Raji (cell line): Measurements from ENCODE around the gene SDHA.

Experiments
- POLR2A ChIP-seq: IDR thresholded peaks from 2 replicates; pipeline ENCODE4 v1.6.1; 2011; ENCODE audit warnings: low read depth, low read length, control low read depth; ENCODE audit not compliant: insufficient read depth

The SDHA gene

DNA sequence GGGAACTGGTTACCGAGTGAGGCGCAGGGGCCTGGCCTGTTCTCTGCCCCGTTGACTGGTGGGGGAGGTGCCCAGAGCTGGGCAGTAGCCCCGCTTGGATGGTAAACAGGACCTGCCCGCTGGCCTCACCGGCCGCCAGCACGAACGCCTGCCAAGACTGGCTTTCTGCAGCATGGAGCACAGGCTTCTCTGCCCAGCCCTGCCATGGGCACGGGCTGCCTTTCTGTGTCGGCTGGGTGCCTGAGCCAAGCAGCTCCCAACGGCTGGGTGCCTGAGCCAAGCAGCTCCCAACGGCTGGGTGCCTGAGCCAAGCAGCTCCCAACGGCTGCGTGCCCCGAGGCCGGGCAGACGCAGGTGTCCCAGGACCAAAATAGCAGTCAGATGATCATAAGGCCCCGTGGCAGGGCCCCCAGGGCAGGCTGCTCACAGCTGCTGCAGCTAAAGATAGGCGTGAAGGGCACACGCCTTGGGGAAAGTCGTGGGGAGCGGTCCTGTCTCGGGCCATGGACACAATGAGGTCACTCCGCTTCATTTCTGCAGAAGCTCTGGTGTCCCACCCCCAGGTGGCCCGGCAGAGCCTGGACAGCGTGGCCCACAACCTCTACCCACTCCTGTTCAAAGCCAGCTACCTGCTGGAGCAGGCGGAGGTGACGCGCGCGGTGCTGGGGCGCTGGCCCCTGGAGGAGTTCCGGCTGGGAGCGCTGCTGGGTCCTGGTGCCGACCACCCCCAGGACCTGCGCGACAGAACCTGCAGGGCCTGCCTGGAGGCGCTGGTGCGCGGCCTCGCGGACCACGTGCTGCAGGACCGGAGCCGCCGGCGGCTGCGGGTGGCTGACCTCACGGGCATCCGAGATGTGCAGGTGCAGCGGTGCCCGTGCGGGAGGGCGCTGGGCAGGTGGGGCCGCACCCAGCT, 26.8 kb upstream of the SDHA start, which contains the start of gene LRRC14B:
TSS of gene LRRC14B (plus strand) at position 460 of the 913 bp plus-strand sequence. CDS start at position 504, 44 bp downstream.
- no peak for TF ChIP-seq POLR2A

DNA sequence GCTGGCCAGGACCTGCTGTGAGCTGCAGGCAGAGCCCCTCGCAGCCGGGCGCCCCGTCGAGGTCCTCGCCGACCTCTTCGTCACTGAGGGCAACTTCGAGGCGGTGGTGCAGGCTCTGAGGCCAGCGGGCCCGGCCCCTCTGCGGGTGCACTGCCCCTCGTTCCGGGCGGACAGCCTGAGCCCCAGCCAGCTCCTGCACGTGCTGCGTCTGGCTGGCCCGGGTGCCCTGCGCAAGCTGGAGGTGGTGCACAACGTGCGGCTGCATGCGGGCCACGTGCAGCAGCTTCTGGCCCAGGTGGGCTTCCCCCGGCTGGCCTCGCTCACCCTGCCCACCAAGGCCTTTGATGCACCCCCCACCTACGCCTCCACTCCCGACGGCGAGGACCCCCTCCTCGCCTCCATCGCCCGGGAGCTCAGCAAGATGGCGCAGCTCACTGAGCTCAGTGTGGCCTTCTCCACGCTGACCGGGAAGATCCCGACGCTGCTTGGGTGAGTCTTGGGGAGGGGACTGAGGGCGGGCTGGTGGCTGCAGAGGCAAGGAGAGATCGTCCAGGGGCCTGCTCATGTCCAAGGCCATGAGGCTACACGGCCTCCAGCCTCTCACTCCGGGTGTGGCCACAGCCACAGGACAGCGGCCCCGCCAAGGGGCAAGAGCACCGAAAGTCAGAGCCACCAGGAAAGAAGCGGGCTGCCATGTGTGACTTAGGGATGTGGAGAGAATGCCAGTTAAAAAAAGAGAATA, 26.0 kb upstream of the SDHA start:
- no peak for TF ChIP-seq POLR2A

DNA sequence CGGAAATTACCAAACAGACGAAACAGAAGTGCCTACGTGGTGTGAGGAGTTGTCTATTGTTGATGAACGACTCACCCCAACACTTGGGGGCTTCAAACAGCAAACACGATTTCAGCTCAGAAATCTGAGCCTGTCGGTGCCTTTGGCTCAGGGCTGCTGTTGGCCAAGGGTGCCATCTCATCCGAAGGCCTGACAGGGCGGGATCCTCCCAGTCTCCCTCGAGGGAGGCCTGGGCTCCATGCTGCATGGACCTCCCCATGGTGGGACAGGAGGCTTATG, 25.5 kb upstream of the SDHA start:
- TF ChIP-seq POLR2A, result no peak

DNA sequence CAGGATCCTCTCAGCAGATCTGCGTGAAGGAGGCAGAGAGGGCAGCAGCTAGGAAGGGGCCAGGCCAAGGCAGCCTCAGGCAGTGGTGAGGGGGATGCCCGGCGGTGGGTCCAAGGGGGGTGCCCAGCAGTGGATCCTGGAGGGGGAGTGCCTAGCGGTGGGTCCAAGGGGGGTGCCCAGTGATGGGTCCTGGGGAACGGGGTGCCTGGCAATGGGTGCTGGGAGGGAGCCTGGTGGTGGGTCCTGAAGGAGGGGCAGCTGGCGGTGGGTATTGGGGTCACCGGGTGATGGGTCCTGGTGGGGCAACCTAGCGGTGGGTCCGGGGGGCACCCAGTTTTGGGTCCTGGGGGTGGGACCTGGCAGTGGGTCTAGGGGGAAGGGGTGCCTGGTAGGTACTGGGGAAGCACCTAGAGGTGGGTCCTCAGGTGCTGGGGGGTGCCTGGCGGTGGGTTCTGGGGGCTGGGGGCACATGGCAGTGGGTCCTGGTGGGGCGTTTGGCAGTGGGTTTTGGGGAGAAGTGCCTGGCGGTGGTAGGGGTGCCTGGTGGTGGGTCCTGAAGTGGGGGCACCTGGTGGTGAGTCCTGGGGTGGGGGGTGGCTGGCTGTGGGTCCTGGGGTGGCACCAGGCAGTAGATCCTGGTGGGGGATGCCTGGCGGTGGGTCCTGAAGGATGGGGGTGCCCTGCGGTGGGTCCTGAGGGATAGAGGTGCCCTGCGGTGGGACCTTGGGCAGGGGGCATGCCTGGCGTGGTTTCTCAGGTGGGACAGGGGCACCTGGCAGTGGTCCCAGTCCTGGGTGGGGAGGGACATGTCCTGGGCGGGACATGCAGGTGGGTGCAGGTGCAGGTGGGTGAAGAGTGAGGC, 24.9 kb upstream of the SDHA start:
- TF ChIP-seq POLR2A, result no peak

DNA sequence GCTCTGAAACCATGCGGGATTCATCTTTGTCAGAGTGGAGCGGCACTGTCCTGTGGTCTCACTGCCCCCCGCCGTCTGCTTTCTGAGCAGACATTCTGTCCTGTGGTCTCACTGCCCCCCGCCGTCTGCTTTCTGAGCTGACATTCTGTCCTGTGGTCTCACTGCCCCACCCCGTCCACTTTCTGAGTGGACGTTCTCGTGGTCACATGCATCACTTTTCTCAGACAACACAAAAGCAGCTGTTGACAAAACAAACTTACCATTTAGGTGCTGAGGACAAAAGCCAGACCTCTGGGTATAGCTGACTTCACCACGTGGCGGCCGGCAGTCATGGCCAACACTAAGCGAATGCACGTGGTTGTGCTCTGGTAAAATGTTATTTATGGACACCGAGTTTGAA, 24.0 kb upstream of the SDHA start:
- no peak for TF ChIP-seq POLR2A

DNA sequence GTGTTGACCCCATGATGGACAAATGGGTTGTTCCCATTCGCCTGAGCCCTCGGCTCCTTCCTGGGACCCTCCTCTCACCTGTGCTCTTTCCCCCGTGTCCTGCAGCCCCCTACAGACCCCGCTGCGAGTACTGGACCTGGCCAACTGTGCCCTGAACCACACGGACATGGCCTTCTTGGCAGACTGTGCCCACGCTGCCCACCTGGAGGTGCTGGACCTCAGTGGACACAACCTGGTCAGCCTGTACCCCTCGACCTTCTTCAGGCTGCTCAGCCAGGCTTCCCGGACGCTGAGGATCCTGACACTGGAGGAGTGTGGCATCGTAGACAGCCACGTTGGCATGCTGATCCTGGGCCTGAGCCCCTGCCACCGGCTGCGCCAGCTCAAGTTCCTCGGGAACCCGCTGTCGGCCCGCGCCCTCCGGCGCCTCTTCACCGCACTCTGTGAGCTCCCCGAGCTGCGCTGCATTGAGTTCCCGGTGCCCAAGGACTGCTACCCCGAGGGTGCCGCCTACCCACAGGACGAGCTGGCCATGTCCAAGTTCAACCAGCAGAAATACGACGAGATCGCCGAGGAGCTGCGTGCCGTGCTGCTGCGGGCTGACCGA, 23.4 kb upstream of the SDHA start:
- TF ChIP-seq POLR2A, result no peak

DNA sequence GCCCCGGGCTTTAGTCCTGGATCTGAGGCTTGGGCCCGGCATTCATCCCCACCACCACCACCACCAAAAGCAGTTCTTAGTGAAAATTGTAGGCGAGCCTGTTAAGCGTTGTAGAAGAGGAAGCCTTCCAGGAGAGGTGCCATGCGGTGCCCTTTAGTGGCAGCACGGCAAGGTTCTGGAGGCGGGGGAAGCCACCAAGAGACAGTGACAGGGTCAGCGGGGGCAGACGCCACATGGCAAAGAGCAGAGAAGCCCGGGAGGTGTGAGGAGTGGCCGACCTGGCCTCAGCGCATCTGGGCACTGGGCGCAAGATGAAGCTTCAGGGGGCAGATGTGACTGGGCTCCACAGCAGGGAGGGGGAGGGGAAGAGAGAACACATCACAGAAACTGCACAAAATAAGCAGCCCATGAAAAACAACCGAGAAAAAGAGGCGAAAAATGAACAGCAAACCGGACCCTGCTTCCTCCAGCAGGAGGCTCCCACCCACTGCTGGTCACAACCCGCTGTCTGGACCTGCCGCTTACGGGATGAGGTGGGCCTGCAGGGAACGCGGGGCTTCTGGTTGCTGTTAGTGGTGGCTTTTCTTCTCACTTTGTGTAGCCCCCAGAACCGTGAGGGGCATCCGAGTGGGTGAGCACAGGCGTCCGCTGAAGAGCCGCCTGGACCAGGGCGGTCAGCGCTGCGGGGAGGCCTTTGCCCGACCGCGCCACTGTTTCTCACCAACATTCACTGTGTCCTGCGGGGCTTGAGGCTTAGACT, 22.5 kb upstream of the SDHA start:
- no peak for TF ChIP-seq POLR2A

DNA sequence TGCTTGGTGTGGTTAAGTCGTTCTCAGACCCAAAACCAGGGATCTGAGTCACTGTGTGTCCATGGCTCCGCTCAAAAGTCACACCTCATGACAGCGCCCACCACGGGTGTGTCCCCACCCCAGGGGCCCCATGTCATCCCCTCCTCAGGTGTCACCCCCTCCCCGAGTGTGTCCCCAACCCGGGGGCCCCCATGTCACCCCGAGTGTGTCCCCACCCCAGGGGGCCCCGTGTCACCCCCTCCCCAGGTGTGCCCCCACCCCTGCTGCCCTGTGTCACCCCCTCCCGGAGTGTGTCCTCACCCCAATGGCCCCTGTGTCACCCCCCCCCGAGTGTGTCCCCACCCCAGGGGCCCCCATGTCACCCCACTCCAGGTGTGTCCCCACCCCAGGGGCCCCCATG, 21.8 kb upstream of the SDHA start:
- no peak for TF ChIP-seq POLR2A

DNA sequence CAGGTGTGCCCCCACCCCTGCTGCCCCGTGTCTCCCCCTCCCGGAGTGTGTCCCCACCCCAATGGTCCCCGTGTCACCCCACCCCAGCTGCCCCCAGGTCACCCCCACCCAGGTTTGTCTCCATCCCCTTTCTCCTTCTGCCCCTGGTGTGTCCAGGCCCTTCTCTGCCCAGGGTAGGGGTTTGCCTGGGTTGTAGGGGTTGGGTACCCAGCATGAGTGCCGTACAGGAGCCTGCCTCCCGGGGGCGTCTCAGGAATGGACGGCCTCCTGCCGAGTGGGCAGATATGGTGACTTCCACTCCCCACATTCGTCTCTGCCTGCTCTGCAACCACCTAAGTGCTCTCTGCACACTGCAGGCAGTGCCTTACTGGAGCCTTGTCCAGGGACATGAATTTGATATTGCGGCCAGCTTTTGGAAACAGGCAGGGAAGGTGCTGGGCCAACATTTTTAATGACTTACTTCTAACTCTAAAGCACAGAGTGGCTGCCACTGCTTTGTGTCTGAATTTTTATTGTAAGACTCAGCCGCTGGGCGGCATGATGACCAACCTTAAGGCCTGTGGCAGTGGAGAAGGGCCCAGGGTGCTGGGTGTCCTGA, 20.1 kb upstream of the SDHA start:
- no peak for TF ChIP-seq POLR2A

DNA sequence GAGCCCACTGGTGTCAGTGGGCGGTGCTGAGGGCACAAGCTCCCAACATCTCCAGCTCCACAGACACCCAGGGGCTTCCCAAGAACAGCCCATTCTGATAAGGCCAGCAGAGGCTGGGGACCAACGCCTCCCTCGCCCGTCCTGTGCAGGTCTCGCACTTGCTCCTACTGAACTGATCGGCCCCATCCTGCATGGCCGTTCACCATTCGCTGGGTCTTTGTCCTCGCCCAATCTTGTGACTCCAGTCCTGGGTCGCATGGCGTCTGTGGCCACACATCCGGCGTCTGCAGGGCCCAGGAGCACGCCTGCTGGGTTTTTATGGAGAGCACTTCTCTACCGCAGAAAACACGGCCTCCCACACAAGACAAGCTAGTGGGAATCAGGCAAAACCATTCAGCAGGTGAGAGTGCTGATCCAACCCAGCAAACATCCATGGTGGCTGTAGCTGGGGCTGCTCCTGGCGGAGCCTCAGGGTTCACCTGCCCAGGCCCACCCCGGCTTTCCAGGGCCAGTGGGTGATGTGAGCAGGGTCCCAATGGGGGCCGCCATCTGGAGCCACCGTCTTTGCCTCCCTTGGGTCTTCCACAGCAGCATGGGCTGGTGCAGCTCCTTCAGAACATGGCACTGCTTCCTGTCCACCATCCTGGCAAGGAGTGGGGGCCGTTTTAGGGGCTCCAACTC, 19.5 kb upstream of the SDHA start:
- no peak for TF ChIP-seq POLR2A

DNA sequence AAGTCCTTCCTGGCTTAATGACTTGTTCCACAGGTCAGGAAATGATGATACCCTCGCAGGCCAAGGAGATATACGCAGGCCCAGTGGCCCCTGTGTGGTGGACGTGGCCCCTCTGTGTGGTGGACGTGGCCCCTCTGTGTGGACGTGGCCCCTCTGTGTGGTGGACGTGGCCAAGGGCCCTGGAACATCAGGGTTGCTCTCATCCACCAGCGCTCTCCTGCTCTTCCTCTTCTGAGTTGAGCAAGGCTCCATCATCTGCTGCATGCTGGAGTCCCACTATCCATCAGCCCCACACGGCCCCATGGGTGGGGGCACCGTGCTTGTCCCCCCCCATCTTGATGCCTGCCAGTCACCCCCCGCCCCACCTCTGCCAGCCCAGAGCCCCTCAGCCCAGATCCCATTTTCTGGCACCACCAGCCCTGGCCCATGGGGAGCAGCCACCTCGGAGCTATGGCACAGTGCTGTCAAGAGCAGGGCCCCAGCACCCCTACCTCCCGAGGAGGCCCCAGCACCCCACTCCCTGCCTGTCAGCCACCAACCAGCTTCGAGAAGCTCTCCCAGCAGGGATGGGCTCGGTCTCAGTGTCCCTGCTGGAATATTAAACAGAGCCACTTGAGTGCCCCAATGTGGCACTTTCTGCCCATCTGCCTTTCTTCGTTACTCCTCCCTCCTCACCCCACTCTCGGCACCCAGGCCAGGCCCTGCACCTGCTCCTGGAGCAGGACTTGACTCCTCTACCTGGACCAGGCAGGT, 18.7 kb upstream of the SDHA start:
- no peak for TF ChIP-seq POLR2A

DNA sequence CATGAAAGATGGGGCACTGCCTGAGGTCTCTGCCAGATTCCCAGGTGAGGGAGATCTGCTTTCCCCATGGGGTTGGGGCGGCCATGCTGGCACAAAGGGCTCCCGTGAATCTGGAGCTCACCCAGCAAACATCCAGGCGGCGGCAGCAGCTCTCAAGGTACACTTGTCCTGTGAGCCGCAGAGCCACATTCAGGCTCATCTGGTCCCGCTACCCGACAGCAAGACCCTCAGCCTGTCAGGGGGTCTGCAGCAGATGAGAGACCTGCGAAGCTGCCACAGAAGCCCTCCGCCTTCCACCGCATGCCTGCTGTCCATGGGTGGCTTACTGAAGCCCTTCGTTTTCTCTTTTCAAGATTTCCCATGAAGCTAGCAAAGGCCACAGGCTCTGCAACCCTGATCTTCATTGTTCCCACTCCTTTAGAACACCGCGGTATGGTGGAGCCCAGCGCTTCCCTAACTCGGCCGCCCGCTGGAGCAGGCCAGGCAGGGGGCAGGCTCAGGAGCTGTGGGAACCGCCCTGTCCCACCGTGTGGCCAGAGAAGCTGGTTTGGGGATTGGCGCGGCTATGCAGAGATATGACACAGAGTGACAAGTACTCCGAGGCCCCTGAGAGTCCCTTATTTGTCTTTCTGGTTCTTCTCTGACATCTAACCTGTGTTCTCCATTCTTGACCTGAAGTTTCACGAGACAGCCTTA, 18.0 kb upstream of the SDHA start:
- no peak for TF ChIP-seq POLR2A

DNA sequence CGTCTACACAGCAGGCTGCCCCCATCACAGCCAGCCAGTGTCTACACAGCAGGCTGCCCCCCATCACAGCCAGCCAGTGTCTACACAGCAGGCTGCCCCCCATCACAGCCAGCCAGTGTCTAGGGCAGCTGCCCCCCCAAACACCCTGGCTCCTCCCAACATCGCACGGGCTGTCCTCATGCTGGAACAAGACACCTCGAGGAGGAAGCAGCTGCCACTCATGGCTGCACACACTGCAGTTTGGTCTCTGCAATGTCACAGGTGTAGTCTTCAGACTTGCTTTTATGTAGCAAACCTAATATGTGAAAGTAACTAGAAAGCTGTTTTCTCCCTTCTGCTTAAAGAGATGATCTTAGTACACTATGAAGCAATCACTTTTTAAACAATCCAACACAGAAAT, 17.1 kb upstream of the SDHA start:
- no peak for TF ChIP-seq POLR2A

DNA sequence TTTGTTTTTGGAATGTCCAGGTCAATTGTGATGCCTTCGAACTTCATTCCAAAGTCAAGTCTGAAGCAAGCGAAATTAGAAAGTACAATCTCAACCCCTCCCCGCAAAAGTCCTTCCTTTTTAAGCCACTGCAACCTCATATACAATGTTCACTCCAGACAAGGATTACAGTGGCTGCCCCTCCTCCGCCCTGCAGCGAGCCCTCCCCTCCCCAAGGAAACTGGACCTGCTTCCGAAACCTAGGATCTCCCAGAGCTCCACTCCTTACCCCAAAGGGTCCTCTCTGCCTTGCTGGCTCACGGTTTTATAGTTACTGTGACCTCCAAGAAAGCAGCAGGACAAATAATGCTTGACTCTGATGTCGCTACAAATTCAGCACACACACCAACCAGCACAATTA, 16.4 kb upstream of the SDHA start:
- no peak for TF ChIP-seq POLR2A
